Mesothelial cell of epicardium (in vitro differentiated cells): Measurements from ENCODE around the gene UPF1. TPM values are rescaled to one million over a fixed set of nuclear protein-coding genes. Genes with fewer than 3 reads are reported as not detected.

Source experiments
- DNase-seq, 2 experiments: peaks; one replicate each; pipeline ENCODE4 v3.0.0; 2021; ENCODE audit warnings: low spot score in 2 of 2; ENCODE audit not compliant: unreplicated experiment in 2 of 2
- H3K27ac Mint-ChIP-seq: 2 replicates; pipeline ENCODE4 v1.8.0; 2021; ENCODE audit warnings: mixed read lengths
- H3K27me3 Mint-ChIP-seq: 2 replicates; pipeline ENCODE4 v1.8.0; 2021; ENCODE audit warnings: low read depth, mixed read lengths
- H3K36me3 Mint-ChIP-seq: 2 replicates; pipeline ENCODE4 v1.8.0; 2021; ENCODE audit warnings: mixed read lengths
- H3K4me1 Mint-ChIP-seq: 2 replicates; pipeline ENCODE4 v1.8.0; 2021; ENCODE audit warnings: mixed read lengths
- H3K4me3 Mint-ChIP-seq: 2 replicates; pipeline ENCODE4 v1.8.0; 2021; ENCODE audit warnings: mild to moderate bottlenecking, moderate library complexity, mixed read lengths
- H3K9me3 Mint-ChIP-seq: 2 replicates; pipeline ENCODE4 v1.8.0; 2021; ENCODE audit warnings: mixed read lengths
- CTCF ChIP-seq: fragments of 200-600 bp; sonication (generic); IDR thresholded peaks from one replicate; pipeline ENCODE4 v1.5.0; 2021; ENCODE audit warnings: antibody characterized with exemption; ENCODE audit not compliant: unreplicated experiment
- total RNA-seq: library from RNA; stranded (reverse); gene quantifications from 3 replicates; pipeline ENCODE4 v1.2.1, GENCODE V29; 2021

Gene UPF1
- total RNA-seq, 1 donor from 2014 or later, result 73.3 TPM

- peaks cover 7% of the 10 kb centered on the region for H3K36me3 Mint-ChIP-seq
- DNase-seq, result no peak
- H3K9me3 Mint-ChIP-seq, result no peaks in the 10 kb centered on the region
- TF ChIP-seq CTCF, result no peak
- no peaks in the 10 kb centered on the region for H3K27me3 Mint-ChIP-seq
- H3K4me1 Mint-ChIP-seq, result peaks cover 22% of the 10 kb centered on the region
- H3K27ac Mint-ChIP-seq, result no peak overlapping the region
- H3K4me3 Mint-ChIP-seq, result no peak overlapping the region
Observed at GRCh38 chr19:18839465-18840287, 7.9 kb downstream of the UPF1 start.

DNA sequence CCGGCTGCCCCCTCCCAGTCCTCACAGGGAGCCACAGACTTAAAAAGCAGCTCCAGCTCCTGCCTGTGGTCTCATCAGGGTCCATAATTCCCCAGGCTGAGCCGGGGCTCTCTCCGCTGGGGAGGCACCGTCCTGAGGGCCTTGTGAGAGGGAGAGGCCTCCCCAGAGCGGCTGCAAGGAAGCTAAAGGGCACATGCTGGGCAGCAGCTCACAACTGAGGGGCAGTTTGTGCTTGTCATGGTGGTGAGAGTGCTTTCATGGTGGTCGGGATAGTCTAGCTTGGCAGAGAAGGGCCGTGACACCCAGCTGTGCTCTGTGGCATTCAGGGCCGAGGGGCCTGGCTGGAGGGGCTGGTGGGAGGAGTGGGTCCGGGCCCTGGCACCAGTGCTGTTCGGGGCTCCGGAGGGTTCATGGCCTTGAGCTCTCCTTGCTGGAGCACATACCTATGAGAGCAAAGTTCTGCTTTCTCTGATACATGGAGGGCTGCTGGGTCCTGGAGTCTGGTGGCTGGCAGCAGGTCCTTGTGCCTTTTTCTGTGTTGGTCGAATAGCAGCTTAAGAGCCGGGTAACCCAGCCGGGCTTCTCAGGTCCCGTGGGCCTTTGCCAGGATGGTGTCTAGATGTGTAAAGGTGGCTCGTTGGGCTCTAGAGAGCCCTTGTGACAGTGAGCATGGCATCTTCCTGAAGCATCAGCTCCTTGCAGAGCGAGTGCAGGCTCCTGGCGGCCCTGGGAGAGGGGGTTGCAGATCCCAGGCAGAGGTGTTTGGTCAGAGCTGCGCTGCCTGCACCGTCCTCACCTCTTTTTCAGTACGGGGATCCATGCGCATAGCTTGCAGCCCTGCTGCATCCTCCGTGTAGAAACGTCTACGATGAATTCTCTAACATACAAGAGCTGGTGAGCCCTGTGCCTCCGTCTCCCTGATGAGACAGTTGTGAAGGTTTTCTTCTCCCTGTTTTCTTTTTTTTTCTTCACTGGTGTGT, 8.8 kb downstream of the UPF1 start:
- H3K27ac Mint-ChIP-seq, result peak overlapping the region; percentile 31
- TF ChIP-seq CTCF, result no peak

GRCh38 chr19:18841400-18841799, 9.6 kb downstream of the UPF1 start:
- Mint-ChIP-seq H3K27me3 (no peaks in the 10 kb centered on the region), H3K4me1 (peaks cover 11% of the 10 kb centered on the region), H3K9me3 (no peaks in the 10 kb centered on the region), H3K27ac (no peak overlapping the region), H3K4me3 (no peak overlapping the region), H3K36me3 (peaks cover 3% of the 10 kb centered on the region)
- TF ChIP-seq CTCF, result no peak
- no peak for DNase-seq

More for the DNA sequence above, 8.8 kb downstream of the UPF1 start:
- H3K4me1 Mint-ChIP-seq, result peaks cover 17% of the 10 kb centered on the region
- no peaks in the 10 kb centered on the region for H3K9me3 Mint-ChIP-seq
- no peaks in the 10 kb centered on the region for H3K27me3 Mint-ChIP-seq
- DNase-seq, result no peak
- H3K4me3 Mint-ChIP-seq, result no peak overlapping the region
- H3K36me3 Mint-ChIP-seq, result peaks cover 5% of the 10 kb centered on the region

GRCh38 chr19:18842166-18842565, 10.4 kb downstream of the UPF1 start:
- H3K36me3 Mint-ChIP-seq, result peaks cover 5% of the 10 kb centered on the region
- no peak for TF ChIP-seq CTCF
- H3K4me1 Mint-ChIP-seq, result peaks cover 12% of the 10 kb centered on the region
- no peak for DNase-seq
- H3K4me3 Mint-ChIP-seq, result no peak overlapping the region
- no peaks in the 10 kb centered on the region for H3K9me3 Mint-ChIP-seq
- H3K27me3 Mint-ChIP-seq, result no peaks in the 10 kb centered on the region
- H3K27ac Mint-ChIP-seq, result peak overlapping the region; percentile 88

GRCh38 chr19:18843960-18844359, 12.2 kb downstream of the UPF1 start:
- no peaks in the 10 kb centered on the region for H3K9me3 Mint-ChIP-seq
- no peak for TF ChIP-seq CTCF
- H3K4me1 Mint-ChIP-seq, result peaks cover 21% of the 10 kb centered on the region
- no peak overlapping the region for H3K4me3 Mint-ChIP-seq
- DNase-seq, result no peak
- H3K36me3 Mint-ChIP-seq, result peaks cover 4% of the 10 kb centered on the region
- H3K27ac Mint-ChIP-seq, result no peak overlapping the region
- H3K27me3 Mint-ChIP-seq, result no peaks in the 10 kb centered on the region
